Cardiac muscle cell (in vitro differentiated cells and primary cell): ENCODE results near the gene CST4. TPM values are rescaled to one million over a fixed set of nuclear protein-coding genes. Genes with fewer than 3 reads are reported as not detected.
A peak's percentile ranks its signal among the peaks of the same experiment; 100 is the strongest.
"Not testable (repeated sequence)": the region's sequence is repeated elsewhere in the genome, so short reads cannot be mapped to it uniquely, and the experiment has no call there.

Experiments used
- DNase-seq, 2 donors: peaks; one replicate each; pipeline versions ENCODE4 v3.0.0 to v3.0.0-alpha.2; 2010 to 2017; ENCODE audit warnings: low read depth in 1 of 2, low spot score in 1 of 2
- H3K27ac ChIP-seq: fragments of 200-600 bp; sonication (generic); 2 replicates; pipeline ENCODE4 v1.5.1; 2016
- H3K27me3 ChIP-seq: fragments of 200-600 bp; sonication (generic); 2 replicates; pipeline ENCODE4 v1.6.0; 2016; ENCODE audit warnings: control low read depth
- H3K36me3 ChIP-seq: fragments of 200-600 bp; sonication (generic); 2 replicates; pipeline ENCODE4 v1.5.1; 2016; ENCODE audit warnings: control low read depth
- H3K4me1 ChIP-seq: fragments of 200-600 bp; sonication (generic); 2 replicates; pipeline ENCODE4 v1.8.1; 2017; ENCODE audit warnings: low read depth, mild to moderate bottlenecking, mixed run types
- H3K4me3 ChIP-seq: fragments of 200-600 bp; sonication (generic); 2 replicates; pipeline ENCODE4 v1.5.1; 2016; ENCODE audit warnings: mild to moderate bottlenecking
- H3K9me3 ChIP-seq: fragments of 200-600 bp; sonication (generic); 2 replicates; pipeline ENCODE4 v1.5.1; 2017; ENCODE audit warnings: low read depth, mild to moderate bottlenecking, control low read depth
- polyA plus RNA-seq: library from polyadenylated mRNA; unstranded; fragments of >200 nt; fragmentation: Nextera tagmentation; extraction: Ambion mirVana; gene quantifications from 2 replicates; pipeline ENCODE4 v1.2.1, GENCODE V29; 2016
- total RNA-seq: library from RNA; depleted of rRNA; stranded (reverse); fragments of >200 nt; gene quantifications from 2 replicates; pipeline ENCODE4 v1.2.3, GENCODE V29; 2016
- TF ChIP-seq, protein P1 (sequence below): IDR thresholded peaks from 2 replicates; pipeline ENCODE4 v1.5.1; 2012; ENCODE audit warnings: low read depth, mild to moderate bottlenecking, low read length

The CST4 gene
- total and polyA plus RNA-seq, 2 experiments from 2014 or later = not detected

DNA sequence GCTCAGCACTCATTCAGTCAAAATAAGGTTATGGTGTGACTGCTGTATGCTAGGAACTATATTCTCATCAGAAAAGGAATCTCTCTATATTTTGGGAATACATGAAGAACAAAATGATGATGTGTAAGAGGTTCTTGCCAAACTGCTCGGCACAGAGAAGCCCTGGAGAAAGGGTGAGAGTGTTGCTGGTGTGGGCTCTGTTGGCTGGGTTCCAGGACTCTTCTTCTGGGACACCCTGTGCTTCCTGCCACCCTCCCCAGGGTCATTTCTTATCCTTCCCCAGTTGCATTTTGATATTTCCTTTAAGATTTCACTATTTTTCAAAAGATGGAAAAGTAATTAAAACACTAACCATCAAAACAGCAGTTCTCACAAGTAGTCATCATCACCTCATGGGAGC, 33.1 kb upstream of the CST4 start:
- TF ChIP-seq, protein P1, sequence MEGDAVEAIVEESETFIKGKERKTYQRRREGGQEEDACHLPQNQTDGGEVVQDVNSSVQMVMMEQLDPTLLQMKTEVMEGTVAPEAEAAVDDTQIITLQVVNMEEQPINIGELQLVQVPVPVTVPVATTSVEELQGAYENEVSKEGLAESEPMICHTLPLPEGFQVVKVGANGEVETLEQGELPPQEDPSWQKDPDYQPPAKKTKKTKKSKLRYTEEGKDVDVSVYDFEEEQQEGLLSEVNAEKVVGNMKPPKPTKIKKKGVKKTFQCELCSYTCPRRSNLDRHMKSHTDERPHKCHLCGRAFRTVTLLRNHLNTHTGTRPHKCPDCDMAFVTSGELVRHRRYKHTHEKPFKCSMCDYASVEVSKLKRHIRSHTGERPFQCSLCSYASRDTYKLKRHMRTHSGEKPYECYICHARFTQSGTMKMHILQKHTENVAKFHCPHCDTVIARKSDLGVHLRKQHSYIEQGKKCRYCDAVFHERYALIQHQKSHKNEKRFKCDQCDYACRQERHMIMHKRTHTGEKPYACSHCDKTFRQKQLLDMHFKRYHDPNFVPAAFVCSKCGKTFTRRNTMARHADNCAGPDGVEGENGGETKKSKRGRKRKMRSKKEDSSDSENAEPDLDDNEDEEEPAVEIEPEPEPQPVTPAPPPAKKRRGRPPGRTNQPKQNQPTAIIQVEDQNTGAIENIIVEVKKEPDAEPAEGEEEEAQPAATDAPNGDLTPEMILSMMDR = no peak
- H3K4me1 ChIP-seq = no peaks in the 10 kb centered on the region
- H3K36me3 ChIP-seq = no peaks in the 10 kb centered on the region

DNA sequence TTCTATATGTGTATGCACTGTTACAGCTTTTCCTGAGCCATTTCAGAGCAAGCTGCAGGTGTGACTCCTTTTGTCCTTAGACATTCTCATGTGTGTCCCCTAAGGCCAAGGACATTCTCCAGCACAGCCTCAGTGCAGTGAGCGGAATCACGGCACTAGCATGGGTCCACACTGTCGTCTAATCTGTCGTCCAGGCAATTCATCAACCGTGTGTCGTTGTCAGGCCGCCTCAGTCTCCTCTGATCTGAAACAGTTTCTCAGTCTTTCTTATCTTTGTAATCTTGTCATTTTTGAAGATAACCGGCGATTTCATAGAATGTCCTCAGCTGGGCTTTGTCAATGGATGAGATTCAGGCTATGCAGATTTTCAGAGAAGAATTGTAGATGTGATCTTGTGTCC, 30.5 kb upstream of the CST4 start:
- H3K4me3 ChIP-seq, H3K27ac ChIP-seq, DNase-seq, H3K27me3 ChIP-seq, H3K9me3 ChIP-seq, H3K36me3 ChIP-seq, H3K4me1 ChIP-seq: not testable (repeated sequence)

More for the DNA sequence above, 33.1 kb upstream of the CST4 start:
- no peak overlapping the region for H3K4me3 ChIP-seq
- no peaks in the 10 kb centered on the region for H3K9me3 ChIP-seq
- no peak for DNase-seq
- no peaks in the 10 kb centered on the region for H3K27me3 ChIP-seq
- H3K27ac ChIP-seq = no peak overlapping the region

GRCh38 chr20:23711778-23712177, 22.9 kb upstream of the CST4 start:
- not testable (repeated sequence) for H3K27ac ChIP-seq, H3K4me3 ChIP-seq, DNase-seq, H3K4me1 ChIP-seq, H3K27me3 ChIP-seq, H3K36me3 ChIP-seq, H3K9me3 ChIP-seq

DNA sequence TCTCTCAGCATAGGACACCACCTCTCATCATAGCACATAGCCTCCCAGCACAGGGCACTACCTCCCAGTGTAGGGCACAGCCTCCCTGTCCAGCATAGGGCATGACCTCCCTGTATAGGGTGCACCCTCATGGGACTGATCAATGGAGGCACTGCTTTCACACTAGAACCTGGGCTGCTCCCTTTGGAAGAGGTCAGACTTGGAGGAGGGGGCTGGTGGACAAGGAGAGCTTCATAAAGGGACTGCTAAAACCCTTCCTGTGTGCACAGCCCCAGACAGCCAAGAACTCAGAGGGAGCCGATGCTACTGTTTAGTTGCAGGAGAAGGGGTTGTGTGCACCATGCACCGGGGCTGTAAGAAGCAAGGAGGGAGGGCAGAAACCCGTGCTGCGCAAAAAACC, 21.9 kb upstream of the CST4 start:
- DNase-seq = no peak
- Histone ChIP-seq H3K9me3 (no peaks in the 10 kb centered on the region), H3K36me3 (no peaks in the 10 kb centered on the region), H3K4me3 (no peak overlapping the region), H3K27ac (no peak overlapping the region), H3K4me1 (no peaks in the 10 kb centered on the region), H3K27me3 (no peaks in the 10 kb centered on the region)
- TF ChIP-seq, protein P1 = no peak

DNA sequence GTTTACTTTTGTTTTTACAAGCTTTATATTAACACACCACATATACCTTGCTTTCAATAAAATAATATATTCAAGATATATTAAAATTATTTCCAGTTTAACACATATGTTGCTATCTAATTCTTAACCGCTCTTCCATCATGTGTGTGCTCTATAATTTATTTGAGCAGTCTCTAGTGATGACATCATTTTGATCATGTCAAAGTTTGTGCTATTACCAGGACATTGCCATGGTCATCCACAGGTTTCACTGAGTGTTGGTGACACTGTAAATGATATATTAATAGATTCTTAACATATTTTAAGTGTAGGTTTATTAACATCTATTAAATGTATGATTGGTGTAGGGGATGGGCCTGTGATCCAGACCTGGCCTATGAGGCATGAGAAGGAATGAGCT, 17.1 kb upstream of the CST4 start:
- Histone ChIP-seq H3K36me3 (no peaks in the 10 kb centered on the region), H3K4me3 (no peak overlapping the region), H3K27me3 (no peaks in the 10 kb centered on the region), H3K27ac (no peak overlapping the region), H3K4me1 (no peaks in the 10 kb centered on the region), H3K9me3 (no peaks in the 10 kb centered on the region)
- no peak for DNase-seq
- TF ChIP-seq, protein P1 = no peak

- Histone ChIP-seq H3K36me3 (no peaks in the 10 kb centered on the region), H3K27ac (no peak overlapping the region), H3K4me1 (no peaks in the 10 kb centered on the region), H3K4me3 (no peak overlapping the region), H3K27me3 (no peaks in the 10 kb centered on the region), H3K9me3 (no peaks in the 10 kb centered on the region)
- TF ChIP-seq, protein P1 = no peak
- DNase-seq = peak in 1 of 2 donors; percentile 3
Observed at GRCh38 chr20:23702021-23702420, 13.2 kb upstream of the CST4 start.

- no peak for DNase-seq
- Histone ChIP-seq H3K4me1 (no peaks in the 10 kb centered on the region), H3K9me3 (no peaks in the 10 kb centered on the region)
Observed at GRCh38 chr20:23700931-23701330, 12.1 kb upstream of the CST4 start.

More at GRCh38 chr20:23700931-23701330, 12.1 kb upstream of the CST4 start:
- Histone ChIP-seq H3K27me3 (no peaks in the 10 kb centered on the region), H3K27ac (no peak overlapping the region), H3K4me3 (no peak overlapping the region), H3K36me3 (no peaks in the 10 kb centered on the region)
- TF ChIP-seq, protein P1 = no peak
